HepG2 (cell line): Measurements from ENCODE around the gene DPH2.

Experiments used
- CTCF ChIP-seq: sonication (generic); formaldehyde crosslinking; IDR thresholded peaks from 2 replicates; pipeline ENCODE4 v1.5.0; 2020; ENCODE audit warnings: mild to moderate bottlenecking, missing genetic modification reagents, moderate library complexity
- POLR2A ChIP-seq, 2 experiments: IDR thresholded peaks; 2 replicates each; pipeline ENCODE4 v1.6.1; 2011; ENCODE audit warnings: low read depth in 2 of 2, low read length in 2 of 2, mild to moderate bottlenecking in 1 of 2, moderate library complexity in 1 of 2; ENCODE audit not compliant: insufficient read depth in 1 of 2
- RBM39 ChIP-seq: fragments of 200-400 bp; formaldehyde crosslinking; IDR thresholded peaks from one replicate; pipeline ENCODE4 v1.6.1; 2018; ENCODE audit warnings: antibody characterized with exemption, mild to moderate bottlenecking, low read depth, low read length; ENCODE audit not compliant: poor library complexity, severe bottlenecking
- SMARCE1 ChIP-seq: fragments of 450-650 bp; IDR thresholded peaks from 2 replicates; pipeline ENCODE4 v1.6.1; 2017; ENCODE audit warnings: borderline replicate concordance
- ZNF556 ChIP-seq: sonication (generic); formaldehyde crosslinking; IDR thresholded peaks from 2 replicates; pipeline ENCODE4 v1.4.0; 2020; ENCODE audit warnings: mild to moderate bottlenecking, missing genetic modification reagents, borderline replicate concordance

- no peak for TF ChIP-seq POLR2A (IDR thresholded peaks at IDR 0.05; ENCODE audit: insufficient read depth in 1 of 2, low read depth in 2 of 2, low read length in 2 of 2)
- no peak for TF ChIP-seq SMARCE1
- TF ChIP-seq CTCF (CRISPR knock-in tag): no peak
- no peak for TF ChIP-seq RBM39
- no peak for TF ChIP-seq ZNF556 (CRISPR knock-in tag)
These were observed 12.3 kb upstream of the DPH2 start for GRCh38 chr1:43957407-43958040.
